HepG2 (cell line): Measurements from ENCODE around the gene GPR37. TPM values are rescaled to one million over a fixed set of nuclear protein-coding genes. Genes with fewer than 3 reads are reported as not detected.

Source experiments
- ATAC-seq: fragments of 200-7000 bp; cut with Tn5 transposase; 3 replicates; pipeline ENCODE4 v1.9.1; 2020; ENCODE audit warnings: mild to moderate bottlenecking, moderate library complexity
- BruUV-seq: library from RNA; stranded (reverse); fragments of 400-500 nt; replicated peaks from 2 replicates; lab custom pipeline; 2021; lab: Mats Ljungman, UMichigan
- CTCF ChIA-PET: fragments of 300-600 bp; formaldehyde crosslinking; extraction: SDS; loops from one replicate; lab custom pipeline; 2021; ENCODE audit warnings: low total read pairs, inconsistent platforms, low intra/inter-chr PET ratio; lab: Yijun Ruan, JAX
- POLR2A ChIA-PET: fragments of 350-600 bp; sonication (Branson Sonifier 250); formaldehyde crosslinking; loops from one replicate; lab custom pipeline; 2020; ENCODE audit warnings: antibody characterized with exemption, inconsistent platforms; lab: Yijun Ruan, JAX
- DNase-seq: peaks from one replicate; pipeline ENCODE4 v3.0.0-alpha.2; 2015; ENCODE audit warnings: low spot score
- FAIRE-seq: peaks from 3 replicates; lab custom pipeline; 2011; peaks lifted over from hg19 to GRCh38; lab: Jason Lieb, UNC
- H2AFZ ChIP-seq: one replicate; pipeline ENCODE4 v1.6.1; 2011; ENCODE audit warnings: low read length, inconsistent platforms
- H3K27ac ChIP-seq: fragments of 300-600 bp; 3 replicates; pipeline ENCODE4 v1.8.0; 2011; ENCODE audit warnings: mixed run types, mild to moderate bottlenecking, mixed read lengths, low read length, inconsistent platforms; ENCODE audit not compliant: insufficient read depth; ENCODE audit errors: extremely low read length
- H3K27me3 ChIP-seq, 2 experiments: fragments of 200-600 bp in 1 of 2; 2 replicates in 1 of 2; 3 replicates in 1 of 2; pipeline versions ENCODE4 v1.6.0 to v1.8.0; 2011; ENCODE audit warnings: low read length in 2 of 2, mild to moderate bottlenecking in 2 of 2, moderate library complexity in 2 of 2, inconsistent platforms in 1 of 2; ENCODE audit not compliant: insufficient read depth in 2 of 2, control insufficient read depth in 1 of 2
- H3K36me3 ChIP-seq, 2 experiments: fragments of 200-600 bp in 1 of 2; replicated peaks in 1 of 2; 2 replicates in 1 of 2; 3 replicates in 1 of 2; pipeline versions ENCODE4 v1.5.1 to v1.8.0; 2011; ENCODE audit warnings: low read length in 2 of 2, inconsistent platforms in 1 of 2; ENCODE audit not compliant: insufficient read depth in 2 of 2, control insufficient read depth in 1 of 2
- H3K4me1 ChIP-seq: 2 replicates; pipeline ENCODE4 v1.5.1; 2012; ENCODE audit warnings: low read length, inconsistent platforms; ENCODE audit not compliant: insufficient read depth
- H3K4me2 ChIP-seq: 2 replicates; pipeline ENCODE4 v1.6.0; 2011; ENCODE audit warnings: low read depth, low read length, inconsistent platforms
- H3K4me3 ChIP-seq, 3 experiments: fragments of 200-600 bp in 1 of 3; sonication (generic), shearing (Covaris generic) in 1 of 3; replicated peaks in 1 of 3; 2 replicates each; pipeline ENCODE4 v1.5.1; 2011 to 2016; ENCODE audit warnings: low read length in 3 of 3, inconsistent platforms in 2 of 3, low read depth in 2 of 3, mild to moderate bottlenecking in 2 of 3, control low read depth in 1 of 3, mixed read lengths in 1 of 3; ENCODE audit not compliant: insufficient read depth in 1 of 3
- H3K79me2 ChIP-seq: one replicate; pipeline ENCODE4 v1.6.1; 2011; ENCODE audit warnings: low read length, inconsistent platforms; ENCODE audit not compliant: insufficient read depth
- H3K9ac ChIP-seq: 2 replicates; pipeline ENCODE4 v1.6.0; 2011; ENCODE audit warnings: mild to moderate bottlenecking, low read depth, low read length, inconsistent platforms; ENCODE audit not compliant: insufficient read depth
- H3K9me3 ChIP-seq: 2 replicates; pipeline ENCODE4 v1.5.1; 2012; ENCODE audit warnings: mild to moderate bottlenecking, low read length
- H4K20me1 ChIP-seq: 2 replicates; pipeline ENCODE4 v1.6.0; 2011; ENCODE audit warnings: inconsistent platforms, mild to moderate bottlenecking, low read length, moderate library complexity; ENCODE audit not compliant: insufficient read depth
- ADNP ChIP-seq: sonication (generic); formaldehyde crosslinking; IDR thresholded peaks from 2 replicates; pipeline ENCODE4 v1.4.0; 2020; ENCODE audit warnings: missing genetic modification reagents
- ATF7-NPFF ChIP-seq: sonication (generic); formaldehyde crosslinking; IDR thresholded peaks from 2 replicates; pipeline ENCODE4 v1.8.1; 2023; ENCODE audit warnings: mild to moderate bottlenecking, low read depth, missing genetic modification reagents, moderate library complexity
- CREM ChIP-seq, 2 experiments: sonication (generic) in 1 of 2; formaldehyde crosslinking in 1 of 2; IDR thresholded peaks; 2 replicates each; pipeline versions ENCODE4 v1.4.0 to v1.6.1; 2016 to 2020; ENCODE audit warnings: antibody characterized with exemption in 1 of 2, mild to moderate bottlenecking in 1 of 2, missing genetic modification reagents in 1 of 2
- DMAP1 ChIP-seq: IDR thresholded peaks from 2 replicates; pipeline ENCODE4 v1.6.1; 2016
- HDAC1 ChIP-seq: sonication (generic); formaldehyde crosslinking; IDR thresholded peaks from 2 replicates; pipeline ENCODE4 v1.5.1; 2020; ENCODE audit warnings: mild to moderate bottlenecking, missing genetic modification reagents
- JARID2 ChIP-seq: sonication (generic); formaldehyde crosslinking; IDR thresholded peaks from 2 replicates; pipeline ENCODE4 v1.8.1; 2023; ENCODE audit warnings: missing genetic modification reagents, inconsistent platforms; ENCODE audit not compliant: insufficient replicate concordance
- NFE2 ChIP-seq: sonication (generic); formaldehyde crosslinking; IDR thresholded peaks from 2 replicates; pipeline ENCODE4 v1.4.0; 2020; ENCODE audit warnings: missing genetic modification reagents
- PHF5A ChIP-seq: IDR thresholded peaks from one replicate; pipeline ENCODE4 v1.6.1; 2018; ENCODE audit warnings: low read depth, missing genetic modification reagents; ENCODE audit not compliant: unreplicated experiment
- PLSCR1 ChIP-seq: sonication (generic); formaldehyde crosslinking; IDR thresholded peaks from 2 replicates; pipeline ENCODE4 v1.5.0; 2020; ENCODE audit warnings: missing genetic modification reagents, mild to moderate bottlenecking, borderline replicate concordance
- WIZ ChIP-seq: sonication (generic); formaldehyde crosslinking; IDR thresholded peaks from 2 replicates; pipeline ENCODE4 v1.5.1; 2020; ENCODE audit warnings: mild to moderate bottlenecking, missing genetic modification reagents
- ZHX2 ChIP-seq, 2 experiments: sonication (generic) in 1 of 2; formaldehyde crosslinking in 1 of 2; IDR thresholded peaks; 2 replicates each; pipeline versions ENCODE4 v1.6.1 to v1.9.0; 2014 to 2022; ENCODE audit warnings: antibody characterized with exemption in 1 of 2, borderline replicate concordance in 1 of 2, inconsistent platforms in 1 of 2, low read depth in 1 of 2, missing genetic modification reagents in 1 of 2
- ZNF234 ChIP-seq: sonication (generic); formaldehyde crosslinking; conservative IDR thresholded peaks from 2 replicates; pipeline ENCODE4 v1.5.1; 2020; ENCODE audit warnings: mild to moderate bottlenecking, missing genetic modification reagents
- ZNF329 ChIP-seq: sonication (generic); formaldehyde crosslinking; IDR thresholded peaks from 2 replicates; pipeline ENCODE4 v1.9.0; 2021; ENCODE audit warnings: low read depth, mild to moderate bottlenecking, missing genetic modification reagents
- ZNF430 ChIP-seq: sonication (generic); formaldehyde crosslinking; IDR thresholded peaks from 2 replicates; pipeline ENCODE4 v1.9.0; 2021; ENCODE audit warnings: mild to moderate bottlenecking, missing genetic modification reagents
- ZNF484 ChIP-seq: sonication (generic); formaldehyde crosslinking; IDR thresholded peaks from 2 replicates; pipeline ENCODE4 v1.5.1; 2020; ENCODE audit warnings: mild to moderate bottlenecking, low read depth, missing genetic modification reagents, borderline replicate concordance
- ZNF556 ChIP-seq: sonication (generic); formaldehyde crosslinking; IDR thresholded peaks from 2 replicates; pipeline ENCODE4 v1.4.0; 2020; ENCODE audit warnings: mild to moderate bottlenecking, missing genetic modification reagents, borderline replicate concordance
- ZNF629 ChIP-seq: sonication (generic); formaldehyde crosslinking; conservative IDR thresholded peaks from 2 replicates; pipeline ENCODE4 v1.5.0; 2020; ENCODE audit warnings: missing genetic modification reagents
- WGBS: methylation state at CpG from one replicate; pipeline ENCODE4 v1.1.6; 2017; ENCODE audit warnings: low lambda C conversion rate; 5-methylcytosine and 5-hydroxymethylcytosine counted together
- in situ Hi-C: cut with HindIII; loops from 2 replicates; pipeline ENCODE4 v1.10.0; 2017; ENCODE audit warnings: low pct_unique_long_range_greater_than_20kb; ENCODE audit not compliant: extremely low pct_ligation_motif_present
- intact Hi-C: fragments of 100-400 bp; cut with micrococcal nuclease; formaldehyde crosslinking; loops from one replicate; pipeline ENCODE4 v1.10.0; 2022; ENCODE audit not compliant: unreplicated experiment
- polyA plus RNA-seq, 8 experiments: library from polyadenylated mRNA; depleted of rRNA in 3 of 8; stranded (reverse) in 7 of 8; unstranded in 1 of 8; fragments of >200 nt; fragmentation: Illumina TruSeq in 4 of 8; extraction: Trizol in 4 of 8; gene quantifications; 2 replicates each; pipeline versions ENCODE4 v1.2.1 to v1.2.3, GENCODE V29; 2011 to 2016; ENCODE audit warnings: low read depth in 4 of 8, missing spikeins in 1 of 8, mixed read lengths in 1 of 8; ENCODE audit not compliant: insufficient read depth in 1 of 8
- total RNA-seq, 5 experiments: library from RNA; depleted of rRNA; stranded (reverse); fragments of >200 nt; fragmentation: Illumina TruSeq; extraction: Trizol; gene quantifications; 2 replicates each; pipeline ENCODE4 v1.2.3, GENCODE V29; 2016; ENCODE audit warnings: low read depth in 1 of 5

The GPR37 gene
- total and polyA plus RNA-seq, 2 of the 13 experiments (the other 11 are each of a cell fraction or from before 2014, with no cell fraction given) = not detected

GRCh38 chr7:124751027-124751426 is 14.6 kb downstream of the GPR37 start (continued):
- TF ChIP-seq ZHX2 (IDR thresholded peaks at IDR 0.05; ENCODE audit: low read depth) (no peak), ZHX2 (CRISPR knock-in tag; IDR thresholded peaks at IDR 0.05; ENCODE audit: borderline replicate concordance) (no peak), DMAP1 (CRISPR knock-in tag) (no peak), CREM (IDR thresholded peaks at IDR 0.05) (no peak), CREM (CRISPR knock-in tag; IDR thresholded peaks at IDR 0.05) (no peak), ZNF430 (no peak)

GRCh38 chr7:124747072-124747471 is 18.5 kb downstream of the GPR37 start:
- H4K20me1 ChIP-seq = no peaks in the 10 kb centered on the region
- no peaks in the 10 kb centered on the region for H3K4me1 ChIP-seq
- H3K4me3 ChIP-seq = no peak overlapping the region
- H3K9me3 ChIP-seq = no peaks in the 10 kb centered on the region
- no peak for DNase-seq
- no TSS peak for BruUV-seq
- no peak overlapping the region for H3K9ac ChIP-seq
- no peaks in the 10 kb centered on the region for H3K79me2 ChIP-seq
- no peak overlapping the region for H3K4me2 ChIP-seq
- WGBS = 31% methylated on average over 11 of the region's 11 CpGs
- in situ Hi-C loops = no loop called here
- no peak overlapping the region for H3K27ac ChIP-seq
- no peak for FAIRE-seq
- POLR2A ChIA-PET = no interaction called here
- CTCF ChIA-PET = no interaction called here
- intact Hi-C loops = no loop called here
- ATAC-seq = no peak
- H3K27me3 ChIP-seq = peaks cover 0 to 3% of the 10 kb centered on the region in 2 experiments; a peak in 1 of 5 replicates
- no peaks in the 10 kb centered on the region for H3K36me3 ChIP-seq
- no peak overlapping the region for H2AFZ ChIP-seq
- TF ChIP-seq ZNF234 (CRISPR knock-in tag) (no peak), ZNF629 (CRISPR knock-in tag) (no peak), NFE2 (CRISPR knock-in tag) (no peak), PHF5A (CRISPR knock-in tag) (no peak), PLSCR1 (no peak), ZNF329 (no peak), ZNF556 (CRISPR knock-in tag) (no peak), HDAC1 (CRISPR knock-in tag) (no peak), ZNF484 (CRISPR knock-in tag) (no peak), WIZ (CRISPR knock-in tag) (no peak), ADNP (CRISPR knock-in tag) (no peak), JARID2 (CRISPR knock-in tag) (no peak), ATF7-NPFF (no peak)
